GM19468 (cell line): Measurements from ENCODE around the gene PKHD1.

Experiments used
- ATAC-seq: cut with Tn5 transposase; IDR thresholded peaks from one replicate; pipeline ENCODE4 v1.9.1; 2021; ENCODE audit warnings: mild to moderate bottlenecking, moderate library complexity, moderate number of reproducible peaks; ENCODE audit not compliant: unreplicated experiment; ENCODE audit errors: extremely low read depth

The PKHD1 gene

DNA sequence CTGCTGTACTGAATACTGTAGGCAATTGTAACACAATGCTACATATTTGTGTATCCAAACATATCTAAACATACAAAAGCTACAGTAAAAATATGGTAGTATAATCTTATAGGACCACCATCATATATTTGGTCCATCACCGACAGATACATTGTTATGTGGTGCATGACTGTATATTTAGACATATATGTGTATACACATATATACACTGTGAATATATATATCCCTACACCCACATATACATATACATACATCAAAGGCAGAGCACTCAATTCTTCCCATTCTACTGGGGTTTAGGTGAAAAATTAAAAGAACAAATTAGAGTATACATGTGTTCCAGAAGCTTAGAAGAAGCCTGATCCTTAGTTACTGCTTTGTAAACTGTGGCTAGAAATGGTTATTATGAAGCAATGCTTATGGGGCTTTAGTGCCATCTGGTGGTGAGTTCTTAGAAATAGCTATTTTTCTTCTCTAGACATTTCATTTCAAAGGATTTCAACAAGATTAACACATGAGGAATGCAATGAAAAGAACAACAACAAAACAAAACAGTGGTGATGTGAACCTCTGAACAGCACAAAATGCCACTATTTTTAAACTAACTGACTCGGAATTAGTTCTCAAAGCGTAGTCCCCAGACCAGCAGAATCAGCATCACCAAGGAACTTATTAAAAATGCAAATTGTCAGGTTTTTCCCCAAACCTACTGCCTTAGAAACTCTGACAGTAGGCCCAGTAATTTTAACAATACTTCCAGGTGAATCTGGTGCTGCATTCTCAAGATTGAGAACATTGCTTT is 38.0 kb downstream of the PKHD1 start:
- no peak for ATAC-seq

DNA sequence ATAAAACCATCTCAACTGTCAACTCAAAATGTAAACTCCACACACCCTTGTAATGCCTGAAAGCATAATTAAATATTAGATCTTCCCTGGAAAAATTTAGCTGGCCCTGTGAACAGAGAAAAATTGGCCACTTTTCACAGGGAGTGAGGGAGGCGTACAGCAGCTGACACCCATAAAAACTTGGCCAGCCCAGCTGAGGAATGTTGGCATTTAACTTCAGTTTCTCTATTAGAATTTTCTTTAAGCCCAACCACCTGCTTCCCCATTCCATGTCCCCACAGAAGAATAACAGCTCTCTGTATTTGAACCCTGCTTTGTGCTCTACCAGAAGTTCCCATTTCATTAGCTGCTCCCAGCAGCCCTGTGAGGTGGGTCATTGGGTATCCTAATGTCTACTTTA is 41.0 kb downstream of the PKHD1 start:
- ATAC-seq, result no peak

DNA sequence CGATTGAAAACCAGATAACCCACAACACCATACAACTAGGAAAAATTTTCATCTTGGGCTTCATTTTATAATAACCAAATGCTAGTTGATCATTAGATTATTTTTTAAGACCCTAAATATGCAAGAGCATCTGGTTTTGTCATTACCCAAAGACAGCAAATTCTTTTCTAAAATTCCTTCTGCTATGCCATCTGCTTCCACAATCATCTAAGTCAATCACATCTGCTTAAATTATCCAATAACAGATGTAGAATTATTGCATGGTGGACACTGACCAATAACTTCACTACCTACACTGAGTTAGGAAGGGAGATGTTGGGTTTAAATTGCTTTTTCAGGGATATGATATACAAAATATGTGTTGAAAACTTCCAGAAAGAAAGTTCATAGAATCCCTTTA is 41.9 kb downstream of the PKHD1 start:
- ATAC-seq, result no peak

DNA sequence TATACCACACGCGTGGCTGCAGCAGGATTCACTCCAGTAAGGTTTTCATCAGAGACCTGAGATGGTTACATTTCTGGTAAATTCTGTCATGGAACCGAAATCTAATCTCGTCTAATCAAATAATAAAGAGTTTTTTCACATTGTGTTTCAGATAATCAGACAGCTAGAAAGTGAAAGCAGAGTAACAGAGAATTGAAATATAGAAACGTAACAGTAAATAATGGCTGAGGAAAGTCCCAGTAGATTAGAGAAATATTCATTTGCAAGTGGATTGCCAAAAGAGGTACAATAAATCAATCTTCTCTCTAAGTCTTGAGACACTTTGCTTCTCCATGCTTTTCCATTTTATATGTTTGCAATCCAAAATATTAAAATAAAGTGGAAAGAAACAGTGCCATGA is 42.4 kb downstream of the PKHD1 start:
- no peak for ATAC-seq

DNA sequence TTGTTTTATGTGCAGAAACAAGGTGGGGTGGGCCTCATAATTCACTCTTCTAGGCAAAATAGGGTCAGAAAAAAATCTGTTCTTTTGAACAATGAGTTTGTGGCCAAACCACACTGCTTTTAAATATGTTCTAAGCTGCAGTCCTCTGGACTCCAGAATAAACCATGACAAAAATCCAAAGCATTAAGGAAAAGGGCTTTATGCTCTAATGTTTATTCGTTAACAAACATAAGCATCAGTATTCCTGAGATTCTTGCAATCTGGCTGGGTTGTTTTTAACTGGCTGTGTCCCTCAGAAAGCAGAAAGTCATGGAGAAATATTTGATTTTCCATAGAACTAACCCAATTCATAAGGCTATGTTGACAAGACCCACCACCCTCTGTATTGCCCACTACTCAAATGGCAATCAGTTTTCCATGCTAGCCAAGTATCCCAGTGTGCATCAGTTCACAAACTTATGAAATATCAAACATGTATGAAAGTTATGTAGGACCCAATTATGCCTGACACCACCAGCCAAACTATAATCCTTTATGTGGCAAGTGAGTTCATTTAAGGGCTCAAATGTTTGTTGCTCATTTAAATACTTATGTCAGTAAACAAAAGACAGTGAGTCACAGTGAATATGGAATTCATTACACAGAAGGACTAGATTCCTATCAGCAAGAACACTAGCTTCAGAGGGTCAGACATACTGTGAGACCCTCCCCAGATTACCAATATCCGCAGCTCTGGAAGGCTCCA is 45.1 kb downstream of the PKHD1 start:
- no peak for ATAC-seq

DNA sequence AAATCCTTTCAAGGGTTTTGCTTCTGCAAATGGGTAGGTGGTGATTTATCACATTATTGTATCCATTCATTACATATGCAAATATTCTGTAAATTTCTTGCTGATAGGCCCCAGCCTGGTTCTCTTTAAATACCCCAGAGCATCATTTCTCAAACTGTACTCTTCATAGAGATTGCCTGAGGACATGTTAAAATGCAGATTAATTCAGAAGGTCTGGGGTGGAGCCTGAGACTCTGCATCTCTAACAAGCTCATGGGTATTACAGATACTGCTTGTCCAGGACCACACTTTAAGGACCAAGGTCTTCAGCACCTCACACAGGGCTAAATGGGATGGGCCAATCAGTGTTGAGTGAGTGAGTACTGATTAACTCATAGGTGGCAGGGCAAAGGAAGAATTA is 46.3 kb downstream of the PKHD1 start:
- ATAC-seq, result no peak

DNA sequence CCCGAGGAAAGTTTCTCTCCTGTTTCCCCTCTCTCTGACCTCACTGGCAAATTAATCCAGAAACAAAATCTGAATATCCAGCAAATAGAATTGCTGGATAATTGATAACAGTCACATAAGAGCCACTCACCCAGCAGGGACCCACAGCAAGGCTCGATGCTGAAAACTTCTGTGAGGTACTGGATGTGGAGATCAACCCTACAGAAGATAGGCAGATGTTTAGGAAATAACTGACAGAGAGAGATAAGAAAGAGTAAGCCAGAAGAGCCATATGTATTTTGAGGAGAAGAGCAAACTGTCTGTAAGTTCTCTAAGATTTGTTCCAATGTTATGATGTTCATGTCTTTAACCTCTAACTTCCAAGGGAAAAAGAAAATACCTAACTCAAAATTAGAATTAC is 59.7 kb downstream of the PKHD1 start:
- ATAC-seq, result no peak

DNA sequence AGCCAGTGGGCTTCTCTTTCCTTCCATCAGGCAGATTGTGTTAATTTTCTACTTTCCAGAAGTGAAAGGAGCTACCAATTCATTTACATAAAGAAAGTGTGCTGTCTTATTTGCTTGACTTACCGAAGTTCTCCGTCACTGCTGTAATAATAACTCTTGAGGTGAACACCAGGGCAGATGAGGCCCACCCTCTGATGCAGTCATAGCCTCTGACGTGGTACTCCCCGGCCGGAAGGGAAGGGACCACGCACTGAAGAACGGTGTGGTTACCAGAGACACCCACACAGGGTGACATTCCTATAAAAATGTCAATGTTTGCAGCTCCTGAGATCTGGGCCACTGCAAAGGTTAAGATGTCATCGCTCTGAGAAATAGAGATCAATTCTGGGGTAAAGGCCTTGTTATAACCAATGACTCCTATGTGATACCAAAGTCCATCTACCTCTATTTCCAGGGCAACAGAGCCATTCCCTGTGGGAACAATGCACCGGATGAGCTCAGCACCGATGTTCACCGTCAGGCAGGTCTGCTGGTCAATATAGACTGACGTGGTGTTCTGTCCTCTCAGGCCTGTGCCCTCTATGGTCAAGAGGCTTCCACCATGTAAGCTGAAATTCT is 62.9 kb downstream of the PKHD1 start:
- no peak for ATAC-seq

DNA sequence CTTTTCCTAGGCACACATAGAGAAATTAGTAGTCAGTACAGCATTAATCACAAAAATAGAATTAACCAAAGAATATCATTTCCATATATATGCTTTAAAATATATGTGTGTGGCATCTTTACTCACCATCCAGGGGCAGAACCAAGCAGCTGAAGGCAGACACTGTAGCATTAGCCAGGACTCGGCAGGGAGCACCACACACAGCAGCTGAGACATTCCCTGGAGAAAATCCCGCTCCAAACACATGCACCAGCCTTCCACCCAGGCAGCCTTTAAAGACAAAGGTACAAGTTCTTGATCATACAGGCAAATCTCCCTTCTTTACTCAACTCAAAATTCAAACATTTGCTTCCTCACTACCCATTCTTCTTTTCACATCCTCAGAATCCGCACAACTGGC is 64.7 kb downstream of the PKHD1 start:
- ATAC-seq, result no peak

DNA sequence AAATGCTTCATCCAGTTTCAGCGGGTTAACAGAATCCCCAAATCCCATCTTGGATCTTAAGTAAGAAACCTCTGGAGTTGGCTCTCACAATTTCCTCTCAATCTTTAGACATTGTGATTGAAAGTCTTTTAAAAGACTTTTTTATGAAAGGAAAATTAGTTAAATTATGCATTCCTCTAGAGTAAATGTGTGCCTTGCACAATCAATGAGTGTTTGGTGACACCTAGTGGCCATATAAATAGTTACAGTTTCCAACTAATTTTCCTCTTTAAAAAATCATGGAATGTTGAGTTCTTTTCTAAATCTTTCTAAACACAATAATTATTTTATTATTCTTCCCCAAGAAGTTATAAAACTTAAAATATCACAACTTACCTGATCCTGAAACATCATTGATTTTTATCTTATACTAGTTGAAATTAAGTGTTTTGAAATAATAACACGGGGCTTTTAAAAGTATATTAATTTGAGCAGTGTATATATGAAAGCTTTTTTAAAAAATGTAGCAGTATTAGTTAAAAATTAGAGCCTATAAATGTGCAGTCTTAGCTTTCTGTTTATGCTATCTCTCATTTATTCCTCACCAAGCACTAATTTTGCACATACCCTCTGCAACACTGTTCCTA is 66.4 kb downstream of the PKHD1 start:
- no peak for ATAC-seq

DNA sequence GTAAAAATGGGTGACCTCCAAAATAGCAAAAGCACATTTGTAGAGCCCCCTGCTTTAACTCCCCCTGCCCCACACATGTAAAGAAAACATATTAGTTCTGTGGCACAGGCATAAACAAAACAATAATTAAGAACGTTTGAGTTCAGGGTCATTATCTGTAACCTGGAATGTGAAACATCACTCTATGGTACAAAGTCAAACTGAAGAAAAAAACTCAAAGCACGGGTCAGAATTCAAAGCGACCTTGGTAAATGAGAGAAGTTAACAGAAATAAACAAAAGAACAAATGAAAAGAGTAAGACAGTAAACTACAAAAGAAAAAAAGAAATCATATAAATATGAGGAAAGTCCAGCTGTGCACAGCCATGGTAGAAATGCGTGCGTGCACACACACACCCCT is 67.5 kb downstream of the PKHD1 start:
- no peak for ATAC-seq

DNA sequence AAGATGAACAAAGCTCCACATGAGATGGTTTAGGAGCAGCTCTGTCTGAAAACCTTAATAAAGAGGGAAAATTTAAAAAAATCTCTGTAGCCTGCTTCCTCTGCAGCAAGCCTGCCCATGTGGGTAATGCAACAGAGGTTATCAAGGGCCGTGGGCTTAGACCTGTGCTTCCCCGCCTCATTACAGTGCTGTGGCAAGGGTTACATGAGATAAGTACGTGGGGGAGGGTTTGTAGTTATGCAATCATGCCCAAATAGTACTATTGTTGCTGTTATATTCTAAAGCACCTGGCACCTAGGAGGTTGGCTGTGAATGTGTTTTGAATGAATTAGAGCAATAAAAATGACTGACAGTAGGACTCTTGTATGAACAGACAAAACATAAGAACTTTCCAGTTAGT is 68.3 kb downstream of the PKHD1 start:
- ATAC-seq, result no peak

DNA sequence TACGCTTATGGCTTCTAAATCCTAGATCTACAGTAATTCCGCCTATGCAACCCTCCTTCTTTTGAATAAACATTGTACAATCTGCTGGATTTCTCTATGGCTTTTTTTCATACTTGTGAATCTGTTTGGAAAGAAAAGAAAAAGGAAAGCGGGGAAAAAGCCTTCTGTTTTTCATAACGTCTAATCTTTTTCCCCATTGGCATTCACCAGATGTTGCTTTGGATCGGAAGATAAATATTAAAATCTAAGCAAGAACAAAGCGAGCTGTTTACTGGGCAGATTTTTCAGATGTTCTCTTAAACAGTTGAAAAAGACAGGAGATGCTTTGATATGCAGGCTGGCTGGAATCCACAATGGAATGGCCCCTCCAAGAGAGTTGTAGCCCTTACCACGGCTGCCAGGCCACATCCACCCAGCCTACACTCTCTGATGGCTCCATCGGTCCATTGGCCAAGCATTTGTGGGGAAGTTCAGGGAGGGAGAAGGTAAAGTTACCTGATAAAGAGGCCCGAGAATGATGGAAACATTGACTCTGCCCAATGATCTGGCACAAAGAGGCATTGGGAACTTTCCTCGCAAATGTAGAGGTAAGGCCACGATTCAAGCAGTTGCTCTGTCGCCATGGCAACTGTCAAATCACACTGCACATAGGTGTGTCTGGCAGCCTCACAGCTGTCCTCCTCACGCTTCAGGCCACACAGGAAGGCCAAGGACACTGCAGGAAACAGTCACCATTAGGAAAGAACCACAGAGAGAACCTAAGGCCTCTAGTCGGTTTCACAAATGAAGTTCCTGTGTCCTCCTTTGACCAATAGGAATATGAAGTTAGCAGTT is 70.3 kb downstream of the PKHD1 start:
- ATAC-seq, result no peak

DNA sequence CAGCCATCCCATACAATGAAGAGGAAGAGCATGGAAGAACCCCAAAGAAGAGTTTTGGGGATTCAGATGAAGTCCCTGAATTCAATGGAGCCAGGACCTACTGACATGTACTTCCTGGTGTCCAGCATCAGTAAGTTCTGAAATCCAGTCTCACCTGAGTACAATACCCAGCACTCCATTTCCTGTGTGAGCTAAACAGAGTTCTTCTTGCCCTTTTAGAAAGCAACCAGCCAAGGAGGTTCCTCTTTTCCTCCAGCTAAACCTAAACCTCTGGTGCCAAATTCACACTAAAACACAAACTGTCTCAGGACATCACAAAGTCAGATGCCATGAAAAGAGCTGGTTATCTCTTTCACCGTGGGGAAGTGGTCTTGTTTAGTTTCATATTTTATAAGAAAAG is 71.5 kb downstream of the PKHD1 start:
- ATAC-seq, result no peak

DNA sequence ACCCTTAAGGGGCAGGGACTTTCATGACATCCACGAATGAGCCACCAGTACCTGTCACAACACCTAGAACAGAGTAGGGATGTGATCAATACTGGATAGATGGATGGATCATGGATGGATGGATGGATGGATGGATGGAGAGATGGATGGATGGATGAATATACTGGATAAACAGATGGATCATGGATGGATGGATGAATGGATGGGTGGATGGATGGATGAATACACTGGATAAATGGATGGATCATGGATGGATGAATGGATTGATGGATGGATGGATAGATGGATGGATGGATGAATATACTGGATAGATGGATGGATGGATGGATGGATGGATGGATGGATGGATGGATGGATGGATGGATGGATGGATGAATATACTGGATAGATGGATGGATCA is 73.0 kb downstream of the PKHD1 start:
- ATAC-seq, result no peak

DNA sequence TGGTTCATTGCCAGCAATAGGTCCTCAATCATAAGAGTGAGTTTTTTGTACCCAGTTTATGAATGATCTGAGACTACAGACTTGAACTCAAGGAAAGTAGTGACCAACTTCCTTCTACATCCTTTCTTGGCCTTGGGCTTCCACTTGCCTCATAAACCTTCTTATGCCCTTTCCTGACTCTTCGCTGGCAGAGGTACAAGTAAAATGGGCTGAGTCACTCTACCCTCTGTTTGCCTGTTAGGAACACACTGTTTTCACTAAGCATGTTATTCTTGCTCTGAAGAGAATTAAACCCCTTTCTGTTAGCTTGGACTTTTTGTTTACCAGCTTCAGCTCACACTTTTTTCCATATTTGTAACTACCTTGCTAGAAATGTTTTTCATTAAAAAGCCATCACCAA is 74.4 kb downstream of the PKHD1 start:
- no peak for ATAC-seq

DNA sequence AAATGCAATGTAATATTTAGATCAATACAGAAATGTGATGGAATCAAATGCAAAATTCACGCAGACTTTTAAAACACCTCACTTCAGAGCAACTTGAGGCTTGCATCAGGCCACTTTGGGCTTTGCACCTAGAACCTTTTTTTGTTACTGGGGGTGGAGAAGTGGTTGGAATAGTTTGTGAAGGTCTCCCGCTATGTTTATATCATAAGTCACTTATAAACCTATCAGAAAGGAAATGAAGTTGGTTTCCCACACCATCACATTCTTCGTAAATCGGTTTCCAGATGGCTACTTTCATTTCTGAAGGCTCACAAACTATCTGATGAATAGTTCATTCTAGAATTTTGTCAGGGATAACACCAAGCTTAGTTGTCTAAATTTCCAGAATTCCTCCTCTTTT is 74.8 kb downstream of the PKHD1 start:
- ATAC-seq, result no peak

DNA sequence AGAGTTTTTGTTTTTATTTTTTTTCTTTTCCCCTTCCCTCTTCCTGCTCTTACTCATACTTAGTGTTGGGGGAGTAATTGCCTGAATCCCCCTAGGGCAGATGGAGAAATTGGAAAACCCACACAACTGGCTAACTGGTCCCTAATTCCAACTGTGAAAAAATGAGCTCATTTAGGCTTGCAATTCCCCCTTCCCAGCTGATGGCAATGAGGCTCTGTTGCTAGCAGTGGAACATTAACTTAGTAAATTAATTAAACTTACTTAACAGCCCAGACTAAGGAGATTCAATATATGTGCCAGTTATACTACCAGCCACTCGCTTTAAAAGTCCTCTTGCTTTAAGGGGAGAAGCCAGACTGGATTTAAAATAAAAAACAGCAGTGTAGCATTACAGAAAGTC is 76.6 kb downstream of the PKHD1 start:
- no peak for ATAC-seq

DNA sequence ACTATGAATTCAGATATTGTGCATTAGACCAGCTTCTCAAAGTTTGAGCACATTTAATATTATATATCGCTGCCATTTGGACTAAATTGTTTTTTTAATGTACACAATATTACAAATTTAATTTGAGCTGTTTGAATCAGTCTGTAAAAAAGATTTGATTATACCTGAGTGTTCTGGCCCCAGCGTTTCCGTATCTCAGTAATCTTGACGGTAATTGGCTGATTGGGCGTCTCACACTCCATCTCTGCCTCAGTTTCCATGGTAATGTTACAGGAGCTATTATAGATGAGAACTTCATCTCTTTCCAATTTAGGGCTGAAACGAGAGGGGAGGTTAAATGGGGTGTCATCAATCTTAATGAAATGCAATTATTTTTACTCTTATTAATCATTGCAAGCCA is 77.3 kb downstream of the PKHD1 start:
- ATAC-seq, result no peak

DNA sequence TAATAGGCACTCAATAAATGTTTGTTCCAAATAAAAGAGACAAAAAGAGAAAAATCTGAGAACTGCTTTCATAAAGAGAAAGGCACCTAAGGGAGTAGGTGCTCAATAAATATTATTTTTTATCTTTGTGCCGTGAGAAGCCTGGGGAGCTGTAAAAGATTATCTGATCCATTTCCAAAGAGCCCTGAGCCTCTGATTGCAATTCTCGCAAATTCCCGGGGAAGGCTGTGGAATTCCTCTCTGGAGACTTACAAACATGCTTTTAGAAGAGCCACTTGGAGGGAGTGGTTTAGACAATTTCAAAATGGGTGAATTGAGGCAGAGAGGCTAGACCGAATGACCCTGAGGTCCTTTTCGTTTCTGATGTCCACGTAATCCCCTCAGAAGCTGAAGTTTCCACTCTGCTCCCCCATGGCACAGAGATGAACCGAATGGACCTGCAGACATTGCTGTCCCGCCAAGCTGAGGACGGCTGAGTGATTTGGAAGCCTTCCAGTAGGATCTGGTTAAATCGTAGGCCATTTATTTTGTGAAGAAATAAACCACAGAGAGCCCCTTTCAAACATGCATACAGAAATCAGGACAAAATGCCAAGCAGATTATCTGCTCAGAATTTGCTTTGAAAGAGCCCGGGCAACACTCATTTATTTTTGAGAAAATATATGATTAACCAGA is 77.8 kb downstream of the PKHD1 start:
- no peak for ATAC-seq
